GM19351 (cell line): ENCODE results near the gene TGFBR3L.
"Not testable (repeated sequence)": the region's sequence is repeated elsewhere in the genome, so short reads cannot be mapped to it uniquely, and the experiment has no call there.

ENCODE experiments used
- ATAC-seq: cut with Tn5 transposase; IDR thresholded peaks from one replicate; pipeline ENCODE4 v1.9.1; 2021; ENCODE audit warnings: mild to moderate bottlenecking, moderate library complexity; ENCODE audit not compliant: unreplicated experiment

TGFBR3L gene

DNA sequence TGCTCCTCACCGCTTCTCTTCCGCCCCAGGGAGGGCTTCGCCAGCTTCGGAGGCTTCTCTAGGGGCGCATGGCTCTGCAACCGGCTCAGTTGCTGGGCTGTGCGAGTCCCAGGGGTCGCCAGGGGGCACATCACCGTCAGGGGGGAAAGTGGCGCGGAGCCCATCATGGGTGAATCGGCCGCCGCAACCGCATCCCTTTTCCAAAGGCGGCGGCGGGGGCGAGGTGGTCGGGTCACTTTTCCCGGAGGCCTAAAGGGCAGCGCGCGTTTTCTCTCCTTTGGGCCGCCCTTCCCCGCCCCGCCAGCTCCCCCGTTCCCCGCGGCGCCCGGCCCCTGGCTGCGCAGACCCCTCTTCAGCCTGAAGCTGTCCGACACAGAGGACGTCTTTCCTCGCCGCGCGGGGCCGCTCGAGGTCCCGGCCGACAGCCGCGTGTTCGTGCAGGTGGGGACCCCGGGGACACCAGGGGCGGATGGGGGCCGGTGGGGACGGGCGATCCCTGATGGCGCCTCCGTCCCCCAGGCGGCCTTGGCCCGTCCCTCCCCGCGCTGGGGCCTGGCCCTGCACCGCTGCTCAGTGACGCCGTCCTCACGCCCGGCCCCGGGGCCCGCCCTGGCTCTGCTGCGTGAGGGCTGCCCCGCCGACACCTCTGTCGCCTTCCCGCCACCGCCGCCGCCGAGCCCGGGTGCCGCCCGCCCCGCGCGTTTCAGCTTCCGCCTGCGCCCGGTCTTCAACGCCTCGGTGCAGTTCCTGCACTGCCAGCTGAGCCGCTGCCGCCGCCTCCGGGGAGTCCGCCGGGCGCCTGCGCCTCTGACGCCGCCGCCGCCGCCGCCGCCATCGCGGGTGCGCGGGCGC is 1.7 kb downstream of the TGFBR3L start:
- ATAC-seq: no peak

DNA sequence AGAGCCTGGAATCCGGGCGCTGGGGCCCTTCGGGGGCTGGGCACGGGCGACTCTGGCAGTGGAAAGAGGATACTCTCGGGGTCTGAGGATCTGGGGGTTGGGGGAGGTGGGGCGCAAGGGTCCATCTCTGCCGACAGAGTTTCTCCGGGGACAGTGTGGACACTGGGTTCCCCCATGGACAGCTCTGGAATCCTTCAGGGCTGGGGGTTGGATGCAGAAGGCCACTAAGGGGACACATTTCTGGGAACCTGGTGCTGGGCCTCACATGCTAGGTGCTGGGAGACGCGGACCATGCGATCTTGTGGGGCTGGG is 2.3 kb downstream of the TGFBR3L start:
- ATAC-seq: no peak

DNA sequence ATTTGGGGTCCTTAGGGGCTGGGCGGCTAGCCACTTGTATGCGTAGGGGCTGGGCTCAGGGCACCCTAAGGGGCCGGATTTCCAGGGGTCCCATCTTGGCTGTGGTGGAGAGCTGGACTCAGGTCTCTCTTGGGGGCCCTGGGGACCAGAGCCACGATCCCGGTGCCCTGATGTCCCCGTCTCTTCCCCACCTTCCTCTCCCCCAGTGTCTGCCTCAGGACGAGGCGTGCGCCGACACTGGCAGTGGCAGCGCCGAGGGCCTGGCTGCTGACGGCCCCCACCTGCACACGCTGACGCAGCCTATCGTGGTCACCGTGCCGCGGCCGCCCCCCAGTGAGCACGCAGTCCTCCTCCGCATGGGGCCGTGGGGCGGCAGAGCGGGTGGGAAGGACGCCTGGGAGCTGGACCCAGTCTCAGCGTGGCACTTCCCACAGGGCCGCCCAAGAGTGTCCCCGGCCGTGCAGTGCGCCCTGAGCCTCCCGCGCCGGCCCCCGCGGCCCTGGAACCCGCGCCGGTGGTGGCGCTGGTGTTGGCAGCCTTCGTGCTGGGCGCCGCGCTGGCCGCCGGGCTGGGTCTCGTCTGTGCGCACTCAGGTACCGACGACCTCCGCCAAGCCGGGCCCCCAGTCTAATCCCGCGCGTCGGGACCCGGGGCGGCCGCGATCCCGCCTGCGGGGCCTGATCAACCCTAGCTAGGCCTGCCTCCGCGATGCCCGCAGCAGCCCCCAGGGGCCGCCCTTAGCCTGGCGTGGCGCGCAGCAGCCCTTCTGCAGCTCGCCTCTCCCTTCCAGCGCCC is 2.8 kb downstream of the TGFBR3L start:
- ATAC-seq: no peak

DNA sequence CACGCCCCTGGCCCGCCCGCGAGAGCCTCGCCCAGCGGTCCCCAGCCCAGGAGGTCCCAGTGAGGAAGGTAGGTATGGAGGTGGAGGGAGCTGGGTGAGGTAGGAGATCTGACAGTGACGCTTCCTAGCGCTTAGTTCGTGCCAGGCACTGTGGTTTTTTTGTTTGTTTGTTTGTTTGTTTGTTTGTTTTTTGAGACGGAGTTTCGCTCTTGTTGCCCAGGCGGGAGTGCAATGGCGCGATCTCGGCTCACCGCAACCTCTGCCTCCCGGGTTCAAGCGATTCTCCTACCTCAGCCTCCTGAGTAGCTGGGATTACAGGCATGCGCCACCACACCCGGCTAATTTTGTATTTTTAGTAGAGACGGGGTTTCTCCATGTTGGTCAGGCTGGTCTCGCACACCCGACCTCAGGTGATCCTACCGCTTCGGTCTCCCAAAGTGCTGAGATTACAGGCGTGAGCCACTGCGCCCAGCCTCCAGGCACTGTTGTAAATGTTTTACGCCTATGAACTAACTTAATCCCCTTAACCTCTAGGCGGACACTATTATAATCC is 3.5 kb downstream of the TGFBR3L start:
- ATAC-seq: not testable (repeated sequence)

DNA sequence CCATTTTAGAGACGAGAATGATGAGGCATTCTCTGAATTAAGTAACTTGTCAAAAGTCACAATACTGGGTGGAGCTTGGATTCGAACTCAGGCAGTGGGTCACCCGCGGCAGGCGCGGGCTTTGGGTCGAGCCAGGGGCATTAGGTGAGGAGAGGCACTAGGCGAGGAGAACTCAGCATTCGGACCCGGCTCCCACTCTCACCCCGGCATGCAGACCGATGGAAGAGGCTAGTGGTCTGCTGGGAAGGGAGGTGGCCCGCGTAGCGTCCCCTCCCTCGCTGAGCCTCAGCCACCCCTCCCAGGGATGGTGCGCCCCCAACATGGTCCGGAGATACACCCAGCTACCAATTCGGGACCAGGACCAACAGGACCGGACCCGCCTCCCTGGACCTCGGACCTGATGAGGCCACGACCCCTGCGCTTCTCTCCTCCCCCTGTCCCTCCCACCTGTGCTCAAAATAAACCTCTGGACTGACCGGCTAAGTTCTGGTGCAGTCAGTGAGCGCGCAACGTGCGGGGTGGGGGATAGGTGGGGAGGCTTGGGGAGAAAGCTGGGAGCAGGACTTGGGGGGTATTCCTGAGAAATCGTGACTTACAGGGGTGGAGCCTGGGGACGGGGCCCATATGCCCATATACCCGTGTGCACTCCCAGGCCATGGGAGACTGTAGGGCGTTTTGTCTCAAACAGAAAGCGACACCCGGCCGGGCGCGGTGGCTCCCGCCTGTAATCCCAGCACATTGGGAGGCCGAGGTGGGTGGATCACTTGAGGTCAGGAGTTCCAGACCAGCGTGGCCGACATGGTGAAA is 4.2 kb downstream of the TGFBR3L start:
- ATAC-seq: no peak

DNA sequence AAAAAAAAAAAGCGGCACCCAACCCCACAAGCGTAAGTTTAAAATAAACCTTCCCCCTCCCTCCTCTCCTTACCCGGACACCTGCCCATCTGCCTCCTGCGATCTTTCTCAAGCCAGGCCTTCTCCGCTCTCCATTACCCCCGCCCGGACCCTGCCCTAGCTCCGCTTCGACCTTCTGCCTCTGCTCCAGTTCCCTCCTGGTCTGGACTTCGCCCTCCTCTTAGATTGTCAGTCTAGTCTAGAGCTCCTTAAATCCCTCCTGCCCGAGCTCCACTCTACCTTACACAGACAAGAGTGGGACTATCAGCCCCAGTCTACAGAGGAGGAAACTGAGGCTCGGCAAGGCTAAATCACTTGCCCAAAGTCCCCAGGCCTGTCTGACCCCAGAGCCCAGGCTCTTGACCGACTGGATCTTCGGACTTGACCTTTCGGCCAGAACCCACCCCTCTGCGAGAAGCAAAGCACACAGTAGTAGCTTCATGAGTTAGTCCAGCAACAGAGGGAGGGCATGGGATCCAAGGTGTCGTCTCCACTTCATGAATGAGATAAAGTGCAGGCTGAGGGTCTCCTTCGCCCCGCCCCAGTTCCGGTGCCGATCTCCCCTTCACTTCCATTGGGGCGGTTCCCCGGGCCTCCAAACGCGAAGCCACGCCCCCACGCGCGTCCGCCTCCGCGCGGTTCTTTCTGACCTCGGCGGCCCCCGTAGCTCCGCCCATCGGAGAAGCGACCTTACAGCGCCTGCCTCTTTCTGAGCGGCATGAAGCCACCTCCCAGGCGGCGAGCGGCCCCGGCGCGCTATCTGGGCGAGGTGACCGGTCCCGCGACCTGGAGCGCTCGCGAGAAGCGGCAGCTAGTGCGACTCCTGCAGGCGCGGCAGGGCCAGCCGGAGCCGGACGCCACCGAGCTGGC is 5.2 kb downstream of the TGFBR3L start, which contains the start of gene SNAPC2:
TSS of gene SNAPC2 (plus strand) at position 729 of the 909 bp plus-strand sequence. CDS start at position 758, 29 bp downstream.
- peak; percentile 54 for ATAC-seq

DNA sequence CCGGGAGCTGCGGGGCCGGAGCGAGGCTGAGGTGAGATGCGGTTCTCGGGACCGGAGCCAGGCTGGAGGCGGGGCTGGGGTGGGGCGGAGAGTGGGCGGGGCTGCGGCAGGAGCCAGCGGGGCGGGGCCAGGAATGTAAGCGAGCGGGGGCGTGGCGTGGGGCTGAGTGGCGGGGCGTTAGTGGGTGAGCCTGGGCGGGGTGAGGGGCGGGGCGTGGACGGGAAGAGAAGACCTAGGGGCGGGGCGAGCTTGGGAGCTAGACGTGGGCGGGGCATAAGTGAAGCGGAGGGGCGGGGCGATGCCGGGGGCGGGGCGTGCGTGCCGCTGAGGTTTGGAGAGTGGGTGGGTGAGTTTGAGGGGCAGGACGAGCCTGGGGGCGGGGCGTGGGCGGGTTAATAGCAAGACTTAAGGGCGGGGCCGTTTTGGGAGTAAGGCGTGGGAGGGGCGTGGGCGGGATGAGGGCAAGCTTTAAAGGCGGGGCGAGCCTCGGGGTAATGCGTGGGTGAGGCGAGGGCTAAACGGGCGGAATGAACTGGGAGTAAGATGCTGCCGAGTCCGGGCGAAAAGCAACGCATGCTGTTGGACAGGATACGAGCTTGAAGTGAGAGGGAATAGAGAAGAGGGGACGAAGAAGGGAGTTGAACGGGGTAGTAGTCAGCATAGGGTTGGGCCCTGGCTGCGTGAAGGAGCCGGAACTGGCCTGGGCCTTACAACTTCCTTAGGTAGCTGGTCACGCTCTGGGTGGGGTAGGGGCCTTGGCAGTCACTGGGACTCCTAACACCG is 6.1 kb downstream of the TGFBR3L start:
- ATAC-seq: peak; percentile 38

DNA sequence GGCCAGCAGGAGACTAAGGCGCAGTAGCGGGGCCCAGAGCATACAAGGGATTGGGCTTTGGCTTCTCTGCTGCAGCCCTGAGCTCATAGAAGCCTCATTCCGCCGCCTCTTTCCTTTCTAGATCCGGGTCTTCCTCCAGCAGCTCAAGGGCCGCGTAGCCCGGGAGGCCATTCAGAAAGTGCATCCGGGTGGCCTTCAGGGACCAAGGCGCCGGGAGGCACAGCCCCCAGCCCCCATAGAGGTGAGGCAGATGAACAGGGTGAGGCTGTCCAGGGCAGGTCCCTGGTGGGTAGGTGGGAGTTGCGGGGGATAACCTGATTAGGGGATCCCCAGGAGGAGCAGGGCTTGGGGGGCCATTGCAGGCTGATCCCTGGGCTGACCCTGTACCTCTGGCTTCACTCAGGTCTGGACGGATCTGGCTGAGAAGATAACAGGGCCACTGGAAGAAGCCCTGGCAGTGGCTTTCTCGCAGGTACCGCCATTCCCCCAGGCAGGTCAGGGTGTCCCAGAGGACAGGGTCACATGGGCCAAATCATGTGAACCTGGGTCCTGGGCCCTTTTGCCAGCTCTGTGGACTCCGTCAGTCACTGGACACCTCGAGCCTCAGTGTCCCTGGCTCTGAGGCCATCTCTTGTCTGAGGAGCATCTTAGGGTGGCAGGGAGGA is 6.8 kb downstream of the TGFBR3L start:
- no peak for ATAC-seq

DNA sequence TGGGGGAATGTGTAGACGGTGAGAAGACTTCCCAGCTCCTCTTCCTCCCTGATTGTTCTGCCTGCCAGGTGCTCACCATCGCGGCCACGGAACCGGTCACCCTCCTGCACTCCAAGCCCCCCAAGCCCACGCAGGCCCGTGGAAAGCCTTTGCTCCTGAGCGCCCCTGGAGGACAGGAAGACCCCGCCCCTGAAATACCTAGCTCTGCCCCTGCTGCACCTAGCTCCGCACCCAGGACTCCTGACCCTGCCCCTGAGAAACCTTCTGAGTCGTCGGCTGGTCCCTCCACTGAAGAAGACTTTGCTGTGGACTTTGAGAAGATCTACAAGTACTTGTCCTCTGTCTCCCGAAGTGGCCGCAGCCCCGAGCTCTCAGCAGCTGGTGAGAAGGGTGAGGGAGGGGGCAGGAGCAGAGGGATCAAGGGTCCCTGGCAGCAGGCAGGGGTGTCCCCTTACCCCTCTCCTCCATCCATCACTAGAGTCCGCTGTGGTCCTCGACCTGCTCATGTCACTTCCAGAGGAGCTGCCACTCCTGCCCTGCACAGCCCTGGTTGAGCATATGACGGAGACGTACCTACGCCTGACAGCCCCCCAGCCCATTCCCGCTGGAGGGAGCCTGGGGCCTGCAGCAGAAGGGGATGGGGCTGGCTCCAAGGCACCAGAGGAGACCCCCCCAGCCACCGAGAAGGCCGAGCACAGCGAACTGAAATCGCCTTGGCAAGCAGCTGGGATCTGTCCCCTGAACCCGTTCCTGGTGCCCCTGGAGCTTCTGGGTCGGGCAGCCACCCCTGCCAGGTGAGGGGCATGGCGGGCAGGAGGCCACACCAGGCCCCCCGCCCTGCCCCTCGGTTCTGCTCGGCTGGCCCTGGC is 7.6 kb downstream of the TGFBR3L start:
- ATAC-seq: no peak

DNA sequence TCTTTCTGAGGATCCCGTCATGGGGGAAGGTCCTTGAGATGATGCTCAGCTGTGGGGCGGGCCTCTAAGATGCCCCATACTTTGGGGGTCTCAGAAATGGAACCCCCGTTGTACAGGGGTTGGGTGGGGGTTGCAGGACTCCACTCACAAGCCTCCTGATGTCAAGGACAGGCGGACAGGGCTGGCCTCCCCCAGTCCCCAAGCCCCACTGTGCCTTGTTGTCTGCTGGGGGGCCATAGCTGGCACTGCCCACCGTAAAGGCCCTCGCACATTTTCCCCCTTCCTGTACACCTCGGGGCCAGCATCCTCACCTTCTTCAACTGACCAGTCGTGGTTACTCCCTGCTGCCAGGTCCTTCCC is 8.2 kb downstream of the TGFBR3L start:
- no peak for ATAC-seq

DNA sequence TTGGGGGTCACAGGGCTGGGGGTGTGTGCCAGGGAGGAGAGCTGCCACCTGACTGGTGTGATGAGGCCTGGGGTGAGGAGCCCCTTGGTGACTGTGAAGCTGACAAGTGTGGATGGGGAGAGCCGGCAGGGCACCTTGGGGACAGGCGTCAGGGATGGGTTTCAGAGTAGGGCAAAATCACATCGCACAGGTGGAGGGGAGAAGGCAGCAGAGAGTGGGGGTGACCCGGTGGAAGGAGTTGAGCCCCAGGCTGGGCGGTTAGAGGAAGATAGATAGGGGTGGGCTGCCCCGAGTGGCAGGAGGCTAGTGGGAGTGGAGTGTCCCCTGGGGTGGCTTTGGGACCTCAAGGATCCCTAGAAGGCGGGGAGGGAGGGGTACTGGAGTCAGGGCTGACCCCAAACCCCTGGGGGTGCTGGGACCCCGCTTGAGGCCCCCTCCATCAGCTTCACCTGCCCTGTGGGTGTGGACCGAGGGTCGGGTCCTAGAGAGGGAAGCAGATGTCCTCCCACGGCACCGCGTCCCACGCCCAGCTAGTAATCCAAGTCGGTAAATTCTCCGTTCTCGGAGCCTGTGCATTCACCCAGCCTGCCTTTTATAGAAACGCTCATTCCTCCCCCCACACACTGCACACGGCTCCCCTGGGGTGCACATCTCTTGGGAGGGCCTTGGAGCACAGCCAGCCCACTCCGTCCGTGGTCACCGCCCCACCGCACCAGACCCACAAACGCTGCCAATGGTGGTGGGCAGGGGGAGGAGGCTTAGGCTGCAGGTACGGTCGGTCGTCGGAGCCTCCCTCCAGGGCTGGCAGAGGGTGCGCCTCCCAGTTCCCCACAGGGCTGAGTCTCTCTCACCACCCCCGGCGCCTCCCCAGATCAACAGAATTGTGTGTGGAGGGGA is 8.9 kb downstream of the TGFBR3L start:
- no peak for ATAC-seq

DNA sequence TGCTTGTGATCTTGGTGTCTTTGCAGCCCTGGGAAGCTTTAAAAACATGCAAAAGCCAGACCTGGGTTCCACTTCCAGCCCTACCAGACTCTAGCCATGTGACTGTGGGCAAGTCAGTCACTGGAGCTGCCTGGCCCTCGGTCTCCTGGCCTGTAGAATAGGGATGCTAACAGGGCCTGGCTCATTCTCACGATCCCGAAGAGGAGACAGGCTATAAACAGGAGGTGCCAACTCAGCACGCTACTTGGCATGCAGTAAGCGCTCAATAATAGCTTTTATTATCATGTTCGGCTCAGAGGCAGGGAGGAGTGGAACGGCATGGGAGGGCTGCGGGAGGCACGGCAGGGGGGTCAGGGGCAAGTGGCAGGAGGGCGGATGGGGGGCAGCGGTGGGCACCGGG is 9.6 kb downstream of the TGFBR3L start:
- no peak for ATAC-seq

DNA sequence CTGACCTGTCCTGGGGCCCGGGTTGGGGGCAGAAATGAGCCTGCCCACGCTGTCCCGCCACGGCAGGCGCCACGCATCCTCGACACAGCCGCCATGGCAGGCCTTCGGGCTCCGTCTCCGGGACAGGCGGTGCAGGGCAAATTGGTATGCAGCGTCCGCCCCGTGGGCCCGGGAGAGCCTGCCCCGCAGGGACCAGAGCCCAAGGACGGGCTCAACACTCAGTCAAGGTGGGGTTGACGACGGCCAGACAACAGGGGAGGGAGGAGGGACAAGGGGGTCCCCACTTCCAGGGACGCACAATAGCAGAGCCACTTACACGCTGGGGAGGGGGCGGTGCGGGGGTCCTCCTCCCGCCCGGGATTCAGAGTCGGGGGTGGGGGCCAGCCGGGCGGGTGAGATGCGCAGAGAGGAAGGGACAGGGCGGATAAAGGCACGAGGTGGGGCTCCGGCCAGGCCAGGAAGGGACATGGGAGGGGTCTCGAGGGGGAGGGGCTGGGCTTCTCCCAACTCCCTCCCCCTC is 10.1 kb downstream of the TGFBR3L start:
- no peak for ATAC-seq

DNA sequence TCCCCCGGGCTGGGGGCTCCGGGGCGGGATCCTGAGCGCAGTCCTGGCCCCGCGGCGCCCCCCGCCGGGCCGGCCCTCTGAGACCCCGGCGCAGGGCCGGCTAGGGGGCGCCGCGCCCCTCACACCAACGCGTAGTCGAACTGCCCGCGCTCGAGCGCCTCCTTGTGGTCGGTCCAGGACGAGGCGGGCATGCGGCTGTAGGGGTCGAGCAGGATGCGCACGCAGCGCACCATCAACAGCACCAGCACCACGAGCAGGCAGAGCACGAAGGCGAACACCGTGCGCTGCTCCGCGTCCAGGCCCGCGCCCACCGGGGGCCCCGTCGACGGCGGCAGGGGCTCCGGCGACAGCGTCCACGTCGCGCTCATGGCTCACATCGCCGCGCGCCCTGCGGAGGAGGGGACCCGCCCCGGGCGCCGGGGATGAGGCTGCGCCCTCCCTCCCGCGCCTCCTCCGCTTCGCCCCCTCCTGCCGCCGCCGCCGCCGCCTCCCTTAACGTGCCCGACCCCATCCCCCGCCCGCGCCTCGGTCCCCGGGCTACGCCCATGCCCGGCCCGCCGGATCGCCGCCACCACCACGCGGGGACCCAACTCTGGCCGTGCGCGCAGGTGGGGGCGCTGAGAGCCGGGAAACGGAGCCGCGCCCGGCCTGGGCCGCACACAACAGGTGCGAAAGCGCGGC is 10.7 kb downstream of the TGFBR3L start:
- peak; percentile 32 for ATAC-seq

DNA sequence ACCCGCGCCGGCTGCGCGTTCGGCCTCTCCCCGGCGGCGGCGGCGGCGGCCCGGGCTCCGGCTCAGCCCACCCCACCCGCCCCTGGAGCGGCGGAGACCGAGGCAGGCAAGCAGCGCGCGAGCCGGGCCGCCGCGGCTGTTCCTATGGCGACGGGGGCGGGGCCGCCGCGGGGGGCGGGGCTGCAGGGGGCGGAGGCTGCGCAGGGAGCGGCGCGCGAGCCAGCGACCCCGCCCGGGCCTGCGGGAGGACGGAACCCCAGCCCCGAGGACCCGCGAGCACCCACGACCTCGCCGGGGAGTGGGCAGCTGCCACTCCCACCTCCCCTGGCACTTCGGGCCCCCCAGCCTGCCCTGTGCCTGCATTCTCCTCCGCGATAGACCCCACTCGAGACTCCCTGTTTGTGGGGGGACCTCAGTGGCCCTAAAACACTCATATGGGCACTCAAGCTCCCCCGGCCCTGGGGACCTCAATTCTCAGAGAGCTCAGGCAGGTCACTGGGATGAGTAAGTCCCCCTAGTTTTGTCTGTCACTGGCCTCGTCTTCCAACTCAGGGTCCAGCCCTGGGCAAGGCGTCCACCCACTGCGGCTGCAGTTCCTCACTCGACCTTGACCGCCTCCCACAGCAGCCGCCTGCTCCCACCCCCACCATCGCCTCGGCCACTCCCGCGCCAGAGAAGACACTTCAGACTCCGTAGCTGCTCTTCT is 11.5 kb downstream of the TGFBR3L start, which contains the start of gene CTXN1:
TSS of gene CTXN1 (minus strand) at position 115 of the 706 bp plus-strand sequence. CDS start 597 bp downstream, outside the sequence.
- no peak for ATAC-seq
